ENCODE data around the gene CXCL13. TPM values are rescaled to one million over a fixed set of nuclear protein-coding genes. Genes with fewer than 3 reads are reported as not detected.

CXCL13 gene
- total and polyA plus RNA-seq, 2 experiments from 2014 or later = not detected

- Mint-ChIP-seq H3K9me3 (no peaks in the 10 kb centered on the region; the same call in 2 of the 3 replicates), H3K4me3 (no peak overlapping the region), H3K4me1 (peaks cover 5% of the 10 kb centered on the region; the same call in 2 of the 3 replicates), H3K36me3 (ENCODE audit: low read depth) (no peaks in the 10 kb centered on the region), H3K27me3 (ENCODE audit: insufficient read depth, low read depth, poor library complexity) (no peaks in the 10 kb centered on the region), H3K27ac (no peak overlapping the region)
- no peaks in the 10 kb centered on the region for H3F3A ChIP-seq (replicated peaks; ENCODE audit: low read depth)
- no peaks in the 10 kb centered on the region for H4K20me1 ChIP-seq (replicated peaks; ENCODE audit: insufficient read depth)
- no peak overlapping the region for H3K4me3 ChIP-seq
- no peak for ATAC-seq
- no peaks in the 10 kb centered on the region for H3K36me3 ChIP-seq (ENCODE audit: insufficient read depth)
- TF ChIP-seq EZH2phosphoT487 (IDR thresholded peaks at IDR 0.05; ENCODE audit: unreplicated experiment) (no peak), CTCF (conservative IDR thresholded peaks at IDR 0.05; ENCODE audit: low read depth in 2 of 2) (no peak), ETS1 (IDR thresholded peaks at IDR 0.05) (no peak), CREB1 (CRISPR knock-in tag; IDR thresholded peaks at IDR 0.05; ENCODE audit: low read depth) (no peak), EZH2 (IDR thresholded peaks at IDR 0.05; ENCODE audit: low read depth, unreplicated experiment) (no peak), ZNF331 (CRISPR knock-in tag; IDR thresholded peaks at IDR 0.05; ENCODE audit: low read depth) (no peak), NANOG (IDR thresholded peaks at IDR 0.05; ENCODE audit: borderline replicate concordance) (no peak), STAT1 (IDR thresholded peaks at IDR 0.05; ENCODE audit: unreplicated experiment) (no peak)
- peaks cover 3% of the 10 kb centered on the region; the same call in 1 of the 2 replicates for H3K9me2 ChIP-seq (ENCODE audit: insufficient read depth)
- H3K4me1 ChIP-seq (ENCODE audit: insufficient read depth) = peaks cover 9% of the 10 kb centered on the region; the same call in 1 of the 2 replicates
- no peak overlapping the region for H2AFZ ChIP-seq
- H3K79me2 ChIP-seq (replicated peaks; ENCODE audit: insufficient read depth) = no peaks in the 10 kb centered on the region
- H3K27me3 ChIP-seq (ENCODE audit: insufficient read depth) = no peaks in the 10 kb centered on the region
- no peak overlapping the region for H3K4me2 ChIP-seq
- no peak overlapping the region for H3K27ac ChIP-seq (ENCODE audit: low read depth)
- DNase-seq (ENCODE audit: low spot score) = no peak
Measured at GRCh38 chr4:77590482-77590881, 15.1 kb upstream of the CXCL13 start.

- ATAC-seq (no peak), DNase-seq (ENCODE audit: low spot score) (no peak)
- Histone ChIP-seq H3K9me2 (ENCODE audit: insufficient read depth) (peaks cover 3% of the 10 kb centered on the region; the same call in 1 of the 2 replicates), H3F3A (replicated peaks; ENCODE audit: low read depth) (no peaks in the 10 kb centered on the region), H3K36me3 (ENCODE audit: insufficient read depth) (no peaks in the 10 kb centered on the region), H3K27me3 (ENCODE audit: insufficient read depth) (no peaks in the 10 kb centered on the region), H2AFZ (no peak overlapping the region), H3K4me1 (ENCODE audit: insufficient read depth) (peaks cover 9% of the 10 kb centered on the region; the same call in 1 of the 2 replicates), H3K27ac (ENCODE audit: low read depth) (no peak overlapping the region), H3K4me3 (no peak overlapping the region), H3K79me2 (replicated peaks; ENCODE audit: insufficient read depth) (no peaks in the 10 kb centered on the region), H3K4me2 (no peak overlapping the region), H4K20me1 (replicated peaks; ENCODE audit: insufficient read depth) (no peaks in the 10 kb centered on the region)
- H3K9me3 Mint-ChIP-seq = no peaks in the 10 kb centered on the region; the same call in 2 of the 3 replicates
- H3K27ac Mint-ChIP-seq = no peak overlapping the region
- no peaks in the 10 kb centered on the region for H3K27me3 Mint-ChIP-seq (ENCODE audit: insufficient read depth, low read depth, poor library complexity)
- no peaks in the 10 kb centered on the region for H3K36me3 Mint-ChIP-seq (ENCODE audit: low read depth)
- H3K4me1 Mint-ChIP-seq = peaks cover 5% of the 10 kb centered on the region; the same call in 2 of the 3 replicates
- no peak overlapping the region for H3K4me3 Mint-ChIP-seq
- TF ChIP-seq JUNB (IDR thresholded peaks at IDR 0.05; ENCODE audit: unreplicated experiment) (no peak), ZNF462 (CRISPR knock-in tag; IDR thresholded peaks at IDR 0.05) (no peak), POLR2AphosphoS5 (IDR thresholded peaks at IDR 0.05; ENCODE audit: low read depth) (no peak), EZH2phosphoT487 (IDR thresholded peaks at IDR 0.05; ENCODE audit: unreplicated experiment) (no peak)
Measured at GRCh38 chr4:77591532-77591931, 14.1 kb upstream of the CXCL13 start.
